Cardiac septum (tissue), 1 donor: ENCODE data around the gene TMEM209. TPM values are rescaled to one million over a fixed set of nuclear protein-coding genes. Genes with fewer than 3 reads are reported as not detected.
"Not testable (repeated sequence)": the region's sequence is repeated elsewhere in the genome, so short reads cannot be mapped to it uniquely, and the experiment has no call there.

ENCODE experiments used
- DNase-seq: peaks from one replicate; pipeline ENCODE4 v3.0.0-alpha.2; 2020; ENCODE audit warnings: low spot score
- intact Hi-C: fragments of 100-400 bp; cut with DNase I; formaldehyde crosslinking; loops from one replicate; pipeline ENCODE4 v1.14.0; 2022
- total RNA-seq: library from RNA; stranded (reverse); fragmentation: NEBNext Ultra II Directional; extraction: Animal tissue kit (Norgen Biotek cat#: 25700); gene quantifications from one replicate; pipeline ENCODE4 v1.2.1, GENCODE V29; 2021
- donor health status: DM: no; HTN: no; CAD: no.

Gene TMEM209
- total RNA-seq, 1 donor from 2014 or later, result 8.5 TPM

DNA sequence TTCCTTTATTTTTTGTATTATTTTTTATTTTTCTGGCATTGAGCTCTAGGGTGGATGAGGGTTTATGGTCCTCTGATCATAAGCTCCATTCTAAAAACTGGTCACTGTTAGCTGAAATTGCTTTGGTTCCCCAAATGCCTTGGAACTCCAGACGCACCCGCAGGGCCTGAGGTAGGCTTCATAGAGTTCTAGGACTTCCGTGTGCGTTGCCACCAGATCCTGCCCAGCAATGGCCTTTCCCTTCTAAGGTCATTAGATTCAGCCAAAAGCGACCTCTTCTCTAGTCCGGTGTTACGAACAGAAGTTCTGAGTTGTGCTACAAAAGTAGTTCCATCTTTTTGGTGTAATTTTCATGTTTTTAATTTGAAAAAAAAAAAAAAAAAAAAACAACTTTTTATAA lies 70.5 kb downstream of the TMEM209 start:
- intact Hi-C loops, result no loop called here
- DNase-seq, result no peak

DNA sequence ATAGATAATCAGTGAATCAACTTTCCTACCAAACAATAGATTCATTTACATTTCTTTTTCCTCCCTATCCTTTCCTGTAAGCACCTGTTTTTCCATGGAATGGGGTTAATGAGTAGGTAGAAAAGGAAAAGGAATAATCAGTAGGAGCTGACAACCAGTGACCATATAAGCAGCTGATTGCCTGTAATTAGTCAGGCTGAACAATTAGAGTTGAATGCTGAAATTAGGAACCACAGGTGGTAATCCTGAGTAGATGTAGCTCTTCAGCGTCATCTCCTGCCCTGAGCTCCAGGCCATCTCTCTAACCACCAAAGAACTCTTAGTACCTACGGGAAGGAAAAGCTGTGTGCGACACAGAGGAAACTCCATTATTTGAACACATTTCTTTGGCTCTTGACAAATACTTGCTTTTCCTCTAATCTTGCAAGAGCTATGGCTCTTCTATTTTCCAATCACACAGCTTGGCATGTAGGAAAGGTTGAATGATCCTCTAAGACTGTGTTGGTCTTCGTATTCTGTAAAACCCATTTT lies 71.0 kb downstream of the TMEM209 start:
- DNase-seq, result no peak

DNA sequence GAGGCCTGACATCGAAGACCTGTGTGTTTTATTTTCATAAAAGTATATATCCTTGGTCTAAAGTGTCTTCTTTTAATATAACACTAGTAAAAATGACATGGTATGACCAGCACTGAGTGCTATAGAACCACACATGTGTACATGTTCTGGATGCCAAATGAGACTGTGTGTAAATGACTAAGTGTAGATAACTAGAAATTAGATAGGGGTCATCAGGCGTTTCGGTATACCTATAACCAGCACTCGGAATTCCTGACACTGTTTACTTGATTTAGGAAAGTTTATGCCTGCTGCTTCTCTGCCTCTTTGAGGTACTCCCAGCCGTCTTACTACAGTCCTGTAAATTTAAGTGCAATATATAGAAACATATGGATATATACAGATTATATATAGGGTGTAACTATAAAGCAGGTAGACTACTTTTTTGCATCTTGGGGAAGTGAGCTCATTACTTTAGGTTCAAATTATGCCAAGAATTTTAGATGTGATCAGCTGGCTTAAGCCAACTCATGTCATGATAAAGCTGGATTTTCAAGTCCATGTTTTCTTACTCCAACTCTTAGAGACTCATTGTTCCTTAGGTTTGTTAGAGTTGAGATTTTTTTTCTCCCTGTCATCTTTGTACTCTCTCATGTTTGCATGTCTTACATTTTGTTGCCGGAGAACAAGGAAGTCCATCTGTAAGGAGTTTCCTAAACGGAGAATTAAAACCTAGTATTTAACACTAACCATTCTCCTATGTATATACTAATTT lies 72.0 kb downstream of the TMEM209 start:
- intact Hi-C loops, result no loop called here
- DNase-seq, result no peak

More for the DNA sequence above, 71.0 kb downstream of the TMEM209 start:
- intact Hi-C loops, result no loop called here

DNA sequence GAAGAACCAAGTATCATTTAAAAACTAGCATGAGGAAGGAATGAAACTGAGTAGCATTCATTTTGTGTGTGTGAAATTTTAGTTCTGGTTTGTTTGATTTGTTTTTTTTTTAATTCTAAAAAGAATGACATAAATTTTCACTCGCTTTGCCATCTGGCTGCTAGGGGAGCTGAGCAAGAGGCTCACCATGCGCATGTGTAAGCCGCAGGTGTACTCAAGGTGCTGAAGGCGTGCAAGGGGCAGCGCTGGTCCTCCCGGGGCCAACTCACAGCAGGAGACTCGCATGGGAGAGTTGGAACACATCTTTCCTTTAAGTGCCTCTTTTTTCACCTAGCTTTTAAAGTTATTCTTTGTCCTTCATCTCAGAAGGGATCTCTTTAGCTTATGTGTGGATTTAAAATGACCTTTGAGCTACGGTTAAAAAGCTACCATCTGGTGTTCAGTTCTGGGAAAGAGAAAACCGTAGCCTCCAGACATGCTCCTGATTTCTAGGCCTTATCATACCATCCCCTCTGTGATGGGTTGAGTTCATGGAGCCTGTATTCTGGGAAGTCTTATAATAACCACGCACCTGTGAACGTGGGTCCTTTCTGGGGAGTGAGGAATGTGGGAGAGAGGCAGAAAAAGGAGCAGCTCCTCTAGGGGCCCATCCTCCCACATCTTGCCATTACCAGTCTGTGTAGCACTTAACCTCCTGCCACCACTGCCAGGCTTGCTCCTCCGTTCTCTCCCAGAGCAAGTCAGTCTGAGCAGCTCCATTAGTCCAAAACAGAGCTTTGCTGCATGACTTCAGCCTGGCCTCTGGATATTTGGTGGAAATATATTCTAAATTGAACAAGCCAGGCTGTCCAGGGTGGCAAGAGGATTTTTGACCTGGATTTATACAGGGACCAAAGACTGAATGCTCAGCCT lies 73.0 kb downstream of the TMEM209 start:
- intact Hi-C loops, result no loop called here
- no peak for DNase-seq

DNA sequence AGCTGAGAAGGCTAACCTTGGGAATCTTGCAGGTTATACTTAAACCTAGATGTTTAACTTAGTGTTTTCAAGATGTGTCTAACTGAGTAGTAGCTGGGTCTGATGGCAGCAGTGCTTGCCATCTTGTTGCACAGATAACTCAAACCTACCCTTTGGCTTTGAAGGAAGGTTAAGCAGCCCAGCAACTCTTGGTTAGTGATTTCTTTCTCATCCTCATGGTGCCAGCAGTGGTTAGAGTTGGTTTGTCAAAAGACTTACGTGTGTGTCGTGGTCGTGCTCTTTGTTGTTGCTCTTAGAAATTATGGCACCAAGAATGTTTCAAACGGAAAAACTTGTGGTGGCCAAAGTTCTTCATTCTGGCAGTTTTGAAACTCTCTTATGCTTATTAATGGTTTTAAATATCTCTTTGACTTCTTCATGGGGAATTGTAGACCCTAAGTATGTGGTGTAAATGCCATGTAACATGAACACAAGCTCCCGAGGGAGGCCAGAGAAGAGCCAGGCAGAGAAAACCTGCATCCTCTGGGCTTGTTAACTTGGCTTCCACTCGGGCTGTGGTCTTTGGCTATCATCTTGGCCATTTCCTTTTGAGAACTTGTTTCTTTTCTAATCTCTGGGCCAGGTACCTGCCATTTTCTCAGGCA lies 73.9 kb downstream of the TMEM209 start:
- intact Hi-C loops, result no loop called here
- no peak for DNase-seq

DNA sequence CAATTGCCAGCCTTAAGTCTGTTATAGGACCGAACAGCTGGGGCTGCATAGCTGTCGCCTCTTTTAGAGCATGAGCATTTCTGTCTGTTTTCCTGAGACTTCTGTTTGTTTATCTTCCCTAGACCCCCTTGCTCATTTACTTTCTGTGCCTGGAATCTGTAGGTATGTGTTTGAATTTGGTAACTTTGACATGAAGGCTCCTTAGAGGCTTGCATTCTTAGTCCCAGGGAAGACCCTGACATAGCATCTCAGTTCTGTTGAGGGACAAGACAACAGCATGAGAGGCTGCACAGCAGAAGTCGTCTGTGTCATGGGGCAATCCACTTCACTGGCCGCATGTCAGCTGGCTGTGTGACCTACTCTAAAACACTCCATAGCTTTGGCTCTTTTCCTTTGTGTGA lies 76.2 kb downstream of the TMEM209 start:
- intact Hi-C loops, result no loop called here
- DNase-seq, result no peak

DNA sequence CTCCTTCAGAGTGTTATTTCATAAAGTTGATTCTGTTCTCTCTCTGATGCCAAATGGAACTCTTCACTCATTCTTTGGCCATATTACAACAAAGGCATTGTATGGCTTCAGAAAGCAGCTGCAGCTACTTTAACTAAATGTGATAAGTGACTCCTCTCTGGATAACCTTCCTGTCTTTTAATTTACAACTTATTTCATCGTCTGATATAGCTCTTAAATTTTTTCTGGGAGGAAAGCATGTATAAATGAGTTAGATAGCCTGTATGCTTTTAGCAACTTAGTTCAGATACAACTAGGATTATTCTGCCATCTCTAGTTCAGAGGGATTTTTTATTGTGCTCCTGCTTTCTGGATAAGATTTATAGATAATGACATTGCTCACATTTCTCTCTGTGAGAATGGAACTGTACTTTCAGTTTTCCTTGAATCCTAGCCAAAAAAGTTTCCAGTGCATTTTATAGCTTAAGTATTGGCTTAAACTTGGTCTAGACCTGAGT lies 77.3 kb downstream of the TMEM209 start:
- no peak for DNase-seq
- intact Hi-C loops, result no loop called here

DNA sequence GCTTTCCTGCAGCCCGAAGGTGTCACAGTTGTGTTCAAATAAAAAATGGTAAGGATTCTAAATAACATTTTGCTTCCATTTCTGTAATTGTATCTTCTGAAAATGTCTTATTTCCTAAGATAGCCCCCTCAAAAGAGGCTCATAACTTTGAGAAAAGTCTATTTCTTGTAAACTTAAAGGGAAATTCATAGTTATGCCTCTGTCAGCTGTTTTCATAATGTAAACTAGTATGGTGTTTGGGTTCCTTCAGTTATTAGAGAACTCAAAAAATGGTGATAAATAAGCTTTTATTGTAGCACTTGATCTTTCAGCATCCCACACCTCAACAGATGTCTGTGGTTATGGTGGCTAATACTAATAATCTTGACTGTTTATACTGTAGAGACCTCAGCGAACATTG lies 77.8 kb downstream of the TMEM209 start:
- intact Hi-C loops, result no loop called here
- DNase-seq, result no peak

DNA sequence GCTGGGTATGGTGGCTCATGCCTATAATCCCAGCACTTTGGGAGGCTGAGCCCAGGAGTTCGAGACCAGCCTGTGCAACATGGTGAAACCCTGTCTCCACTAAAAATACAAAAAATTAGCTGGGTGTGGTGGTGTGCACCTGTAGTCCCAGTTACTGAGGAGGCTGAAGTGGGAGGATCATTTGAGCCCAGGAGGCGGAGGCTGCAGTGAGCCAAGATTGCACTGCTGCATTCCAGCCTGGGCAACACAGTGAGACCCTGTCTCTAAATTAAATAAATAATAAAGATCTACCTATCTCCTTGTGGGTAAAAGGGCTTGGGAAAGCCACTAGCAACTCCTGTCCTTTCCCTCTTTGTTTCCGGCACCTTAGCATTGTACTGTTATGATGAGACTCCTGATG lies 78.4 kb downstream of the TMEM209 start:
- DNase-seq, intact Hi-C loops: not testable (repeated sequence)

DNA sequence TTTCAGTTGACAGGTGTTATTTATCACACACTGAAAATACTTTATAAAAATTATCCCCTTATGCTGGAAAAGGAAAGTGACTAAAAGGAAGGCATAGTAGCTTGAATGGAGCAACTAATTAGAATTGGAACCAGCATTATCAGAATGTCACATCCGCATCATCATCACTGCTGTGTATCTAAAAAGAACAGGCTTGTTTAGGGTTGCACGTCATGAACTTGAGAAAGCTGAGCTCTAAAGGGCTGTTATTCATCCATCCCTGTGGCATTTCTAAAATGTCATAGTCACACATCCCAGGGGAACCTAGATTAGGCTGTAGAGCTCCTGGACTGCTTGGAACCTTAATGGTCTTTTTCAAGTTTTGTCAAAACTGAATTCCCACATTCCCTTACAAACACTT lies 80.5 kb downstream of the TMEM209 start:
- no peak for DNase-seq
- intact Hi-C loops, result no loop called here

DNA sequence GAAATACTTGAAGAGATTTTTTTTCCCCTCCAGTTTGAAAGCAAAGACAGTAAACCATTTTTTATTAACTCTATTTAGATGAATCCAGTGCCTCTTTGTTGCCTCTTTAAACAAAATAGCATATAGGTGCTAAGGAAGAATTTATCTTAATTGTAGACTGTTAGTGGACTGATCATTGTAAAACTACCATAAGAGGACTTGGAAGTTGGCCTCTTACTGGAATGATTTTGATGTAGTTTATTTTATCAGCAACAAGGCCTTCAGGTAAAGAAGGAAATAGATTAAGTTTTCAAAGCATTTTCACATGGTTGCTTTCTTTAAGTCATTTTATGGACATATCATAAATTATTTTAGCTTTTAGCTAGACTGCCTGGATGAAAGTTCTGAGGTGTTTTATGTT lies 81.7 kb downstream of the TMEM209 start:
- intact Hi-C loops, result no loop called here
- DNase-seq, result no peak

DNA sequence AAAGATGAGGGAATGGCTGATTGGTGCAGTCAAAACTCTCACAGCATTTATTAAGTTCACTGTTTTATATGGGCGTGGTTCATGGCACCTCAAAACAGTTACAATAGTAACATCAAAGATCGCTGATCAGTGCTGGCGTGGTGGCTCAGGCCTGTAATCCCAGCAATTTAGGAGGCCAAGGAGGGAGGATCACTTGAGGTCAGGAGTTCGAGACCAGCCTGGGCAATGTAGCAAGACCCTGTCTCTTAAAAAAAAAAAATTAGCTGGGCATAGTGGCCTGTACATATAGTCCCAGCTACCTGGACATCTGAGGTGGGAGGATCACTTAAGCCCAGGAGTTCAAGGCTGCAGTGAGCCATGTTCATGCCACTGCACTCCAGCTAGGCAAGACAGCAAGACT lies 86.4 kb downstream of the TMEM209 start:
- intact Hi-C loops, result no loop called here
- DNase-seq, result no peak

DNA sequence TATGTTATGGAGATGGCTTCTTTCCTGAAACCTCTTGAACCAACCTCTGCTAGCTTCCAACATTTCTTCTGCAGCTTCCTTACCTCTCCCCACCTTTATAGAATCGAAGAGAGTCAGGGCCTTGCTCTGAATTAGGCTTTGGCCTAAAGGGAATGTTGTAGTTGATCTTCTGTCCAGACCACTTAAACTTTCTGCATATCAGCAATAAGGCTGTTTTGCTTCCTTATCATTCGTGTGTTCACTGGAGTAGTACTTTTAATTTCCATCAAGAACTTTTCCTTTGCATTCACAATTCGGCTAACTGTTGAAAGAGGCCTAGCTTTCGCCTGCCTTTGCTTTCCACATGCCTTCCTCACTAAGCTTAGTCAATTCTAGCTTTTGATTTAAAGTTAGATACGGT lies 86.9 kb downstream of the TMEM209 start:
- intact Hi-C loops, result no loop called here

DNA sequence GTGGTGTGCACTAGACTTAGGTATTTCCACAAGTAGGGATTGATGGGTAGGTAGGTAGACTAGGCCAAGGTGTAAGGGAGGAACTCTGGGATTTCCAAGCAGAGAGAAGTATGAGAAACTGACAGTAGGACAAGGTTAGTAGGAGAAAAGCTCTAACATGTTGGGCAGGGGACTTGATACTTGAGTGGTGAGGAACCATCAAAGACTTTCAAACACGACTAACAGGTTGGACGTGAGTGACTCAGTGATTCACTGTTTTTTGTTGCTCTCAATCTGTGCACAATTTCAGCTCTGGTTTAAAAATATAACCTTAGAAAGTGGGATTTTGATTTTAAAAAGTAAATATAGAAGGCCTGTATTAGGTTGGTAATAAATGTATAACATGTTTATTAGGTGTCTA lies 90.4 kb downstream of the TMEM209 start:
- intact Hi-C loops, result no loop called here
- no peak for DNase-seq

More for the DNA sequence above, 86.9 kb downstream of the TMEM209 start:
- no peak for DNase-seq

Other genes starting within 250 kb of the TMEM209 start
- 17.6 TPM for gene ZC3HC1, start 154.0 kb downstream of the TMEM209 start, total RNA-seq
- 22.5 TPM for gene KLHDC10, start 134.9 kb downstream of the TMEM209 start, total RNA-seq
- not detected for gene SSMEM1, start 2.5 kb upstream of the TMEM209 start, total RNA-seq
- not detected for gene CPA2, start 61.5 kb upstream of the TMEM209 start, total RNA-seq
- gene CPA4, start 87.8 kb upstream of the TMEM209 start, total RNA-seq, result 0.16 TPM
- not detected for gene CPA5, start 139.4 kb upstream of the TMEM209 start, total RNA-seq
- not detected for gene CPA1, start 175.1 kb upstream of the TMEM209 start, total RNA-seq
- 4.6 TPM for gene CEP41, start 235.6 kb upstream of the TMEM209 start, total RNA-seq